ENCODE results near the gene HS2ST1.
"Not testable (repeated sequence)": the region's sequence is repeated elsewhere in the genome, so short reads cannot be mapped to it uniquely, and the experiment has no call there.

Gene HS2ST1

DNA sequence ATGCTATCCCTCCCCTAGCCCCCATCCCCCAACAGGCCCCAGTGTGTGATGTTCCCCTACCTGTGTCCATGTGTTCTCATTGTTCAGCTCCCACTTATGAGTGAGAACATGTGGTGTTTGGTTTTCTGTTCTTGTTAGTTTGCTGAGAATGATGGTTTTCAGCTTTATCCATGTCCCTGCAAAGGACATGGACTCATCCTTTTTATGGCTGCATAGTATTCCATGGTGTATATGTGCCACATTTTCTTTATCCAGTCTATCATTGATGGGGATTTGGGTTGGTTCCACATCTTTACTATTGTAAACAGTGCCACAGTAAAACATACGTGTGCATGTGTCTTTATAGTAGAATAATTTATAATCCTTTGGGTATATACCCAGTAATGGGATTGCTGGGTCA lies 152.3 kb downstream of the HS2ST1 start:
- DNase-seq (ENCODE audit: low read depth) = not testable (repeated sequence)

GRCh38 chr1:87072411-87072810 lies 158.0 kb downstream of the HS2ST1 start:
- DNase-seq (ENCODE audit: low read depth) = no peak

- no peak for DNase-seq (ENCODE audit: low read depth)
Observed at GRCh38 chr1:87072904-87073303, 158.5 kb downstream of the HS2ST1 start.

- no peak for DNase-seq (ENCODE audit: low read depth)
Observed at GRCh38 chr1:87074001-87074795, 159.8 kb downstream of the HS2ST1 start.

DNA sequence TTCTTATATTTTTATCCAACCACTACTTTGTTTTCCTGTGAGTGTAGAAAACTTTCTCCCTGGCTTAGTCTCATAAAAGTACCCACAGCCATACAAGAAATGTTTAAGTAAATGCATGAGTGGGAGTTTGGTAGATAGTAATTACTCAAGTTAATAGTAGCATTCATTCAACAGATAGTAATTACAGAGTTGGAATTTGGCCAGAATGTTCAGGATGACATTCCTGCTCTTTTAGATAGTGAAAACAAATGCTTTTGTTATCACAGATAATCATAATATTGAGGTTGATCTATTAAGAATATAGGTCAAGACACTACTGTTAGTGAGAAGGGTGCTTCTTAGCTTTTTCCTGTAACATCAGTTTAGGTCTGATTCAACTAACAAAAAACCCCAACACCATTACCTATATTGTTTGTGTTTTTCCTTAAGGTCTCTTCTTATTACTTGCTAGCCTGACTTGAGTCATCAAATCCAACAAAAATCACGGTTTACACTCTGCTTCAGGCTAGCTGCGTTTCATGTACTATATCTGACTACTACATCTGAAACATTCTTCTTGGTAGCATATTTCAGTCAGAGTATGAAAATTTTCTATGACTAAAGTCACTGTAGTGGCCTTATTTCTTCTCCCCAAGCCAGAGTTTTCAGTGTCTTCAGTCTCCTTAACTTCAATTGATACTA lies 163.7 kb downstream of the HS2ST1 start:
- DNase-seq (ENCODE audit: low read depth) = no peak

- peak; percentile 70 for DNase-seq (ENCODE audit: low read depth)
Observed at GRCh38 chr1:87084244-87084836, 169.9 kb downstream of the HS2ST1 start.

- DNase-seq (ENCODE audit: low read depth) = no peak
Observed at GRCh38 chr1:87086120-87086519, 171.7 kb downstream of the HS2ST1 start.

GRCh38 chr1:87089070-87089736 lies 174.8 kb downstream of the HS2ST1 start:
- no peak for DNase-seq (ENCODE audit: low read depth)

GRCh38 chr1:87089823-87090222 lies 175.4 kb downstream of the HS2ST1 start:
- DNase-seq (ENCODE audit: low read depth) = no peak

DNA sequence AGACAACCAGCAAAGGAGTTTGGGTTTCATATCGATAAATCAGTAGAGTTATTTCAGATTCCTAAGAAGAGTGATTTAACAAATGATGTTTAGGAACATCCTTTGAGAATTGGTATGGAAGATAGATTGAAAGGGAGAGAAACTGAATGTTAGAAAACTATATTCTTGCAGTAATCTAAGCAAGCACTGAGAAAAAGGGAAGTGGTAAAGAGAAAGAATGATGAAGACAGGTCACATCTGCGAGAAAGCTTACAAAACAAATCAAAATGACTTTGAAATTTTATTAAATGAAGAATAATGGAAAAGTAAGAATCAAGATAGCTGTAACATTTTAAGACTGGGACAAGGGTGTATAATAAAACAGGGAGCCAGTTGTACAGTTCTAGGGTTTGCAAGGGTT lies 177.0 kb downstream of the HS2ST1 start:
- DNase-seq (ENCODE audit: low read depth) = no peak

DNA sequence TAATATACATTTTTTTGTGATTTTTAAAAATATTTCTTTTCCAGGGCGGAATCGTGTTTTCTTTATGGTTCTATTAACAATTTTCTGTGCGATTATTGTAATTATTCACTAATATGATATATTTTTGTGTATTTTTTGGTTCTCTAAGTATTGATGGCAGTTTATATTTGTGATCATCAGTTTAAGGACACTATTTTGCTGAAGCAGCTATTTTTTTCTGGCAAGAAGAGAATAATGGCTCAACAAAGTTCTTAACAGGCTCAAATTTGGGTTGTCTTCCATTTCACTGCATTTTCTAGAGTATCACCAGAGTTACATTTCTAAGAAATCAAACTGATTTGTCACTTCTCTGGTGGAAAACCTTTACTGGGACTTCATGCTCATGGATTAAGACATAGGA lies 178.4 kb downstream of the HS2ST1 start:
- no peak for DNase-seq (ENCODE audit: low read depth)

DNA sequence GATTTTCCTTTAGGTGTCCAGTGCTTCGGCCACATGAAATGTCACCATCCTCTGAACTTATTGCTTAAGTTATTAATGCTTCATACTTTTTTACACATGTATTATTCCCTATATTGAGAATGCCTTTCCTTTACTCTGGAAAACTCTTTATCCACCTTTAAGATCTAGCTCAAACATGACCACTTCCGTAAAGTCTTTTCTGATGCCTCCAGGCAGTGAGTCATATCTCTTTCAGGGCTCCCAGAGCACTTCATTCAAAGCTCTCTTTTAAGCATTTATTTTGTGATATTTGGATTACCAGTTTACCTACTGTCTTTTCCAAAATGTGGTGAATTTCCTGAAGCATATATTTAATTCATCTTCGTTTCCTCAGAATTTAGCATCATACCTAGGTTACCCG lies 178.9 kb downstream of the HS2ST1 start:
- peak; percentile 89 for DNase-seq (ENCODE audit: low read depth)

GRCh38 chr1:87094238-87094637 lies 179.8 kb downstream of the HS2ST1 start:
- no peak for DNase-seq (ENCODE audit: low read depth)

GRCh38 chr1:87100271-87100670 lies 185.8 kb downstream of the HS2ST1 start:
- DNase-seq (ENCODE audit: low read depth) = no peak

- DNase-seq (ENCODE audit: low read depth) = no peak
Observed at GRCh38 chr1:87103074-87103473, 188.6 kb downstream of the HS2ST1 start.

GRCh38 chr1:87104140-87104539 lies 189.7 kb downstream of the HS2ST1 start:
- no peak for DNase-seq (ENCODE audit: low read depth)

- no peak for DNase-seq (ENCODE audit: low read depth)
Observed at GRCh38 chr1:87104945-87105344, 190.5 kb downstream of the HS2ST1 start.

DNA sequence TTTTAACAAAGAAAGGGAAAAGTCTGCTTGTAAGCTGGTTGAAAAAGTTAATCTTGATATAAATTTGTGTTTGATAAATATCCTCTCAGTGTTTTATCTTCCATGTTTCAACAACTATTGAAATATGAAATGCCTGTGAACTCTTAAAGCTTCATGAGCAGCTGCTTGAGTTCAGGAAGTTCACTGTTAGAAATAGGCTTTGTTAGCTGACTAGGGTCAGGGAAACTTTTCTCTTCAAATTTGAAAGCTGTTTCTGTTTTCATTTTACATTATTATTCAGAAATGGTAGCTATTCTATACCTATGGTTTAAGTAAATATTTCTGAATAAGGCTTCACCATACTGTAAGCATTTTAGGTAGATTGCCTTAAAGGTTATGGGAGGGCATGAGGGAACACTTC lies 191.7 kb downstream of the HS2ST1 start:
- DNase-seq (ENCODE audit: low read depth) = no peak

DNA sequence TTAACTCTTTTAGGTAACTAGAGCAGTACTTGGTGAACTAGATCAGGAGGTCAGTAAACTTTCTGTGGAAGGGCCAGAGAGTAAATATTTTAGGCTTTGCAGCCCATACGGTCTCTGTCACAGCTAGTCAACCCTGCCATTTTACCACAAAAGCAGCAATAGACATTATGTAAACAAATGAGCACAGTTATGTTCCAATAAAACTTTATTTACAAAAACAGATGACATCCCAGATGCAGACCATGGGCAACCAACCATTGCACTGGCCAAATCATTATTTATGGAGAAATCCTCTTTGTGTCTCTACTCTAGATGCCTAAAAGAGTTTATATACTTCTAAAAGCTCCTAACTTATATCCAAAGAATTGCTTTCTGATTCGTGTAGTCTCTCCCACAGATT lies 192.4 kb downstream of the HS2ST1 start:
- DNase-seq (ENCODE audit: low read depth) = no peak

DNA sequence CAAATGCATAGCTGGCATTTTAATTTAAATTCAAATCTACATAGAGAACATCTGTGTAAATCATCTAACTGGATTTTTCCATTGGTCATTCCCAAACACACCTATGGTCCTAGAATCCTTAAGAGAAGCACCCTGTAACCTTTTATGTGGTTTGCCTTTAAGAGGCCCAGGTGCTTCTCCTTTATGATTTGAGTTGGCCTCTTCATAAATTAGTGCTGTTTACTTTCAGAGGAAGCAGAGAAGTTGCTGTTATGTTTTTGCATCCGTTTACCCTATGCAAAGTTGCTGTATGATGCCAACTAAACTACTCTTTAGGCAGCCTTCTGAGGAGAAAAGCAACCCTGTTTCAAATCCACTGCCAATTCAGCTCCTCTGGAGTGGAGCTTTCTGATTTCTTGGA lies 193.8 kb downstream of the HS2ST1 start:
- DNase-seq (ENCODE audit: low read depth) = no peak

- DNase-seq (ENCODE audit: low read depth) = no peak
Observed at GRCh38 chr1:87108814-87109411, 194.5 kb downstream of the HS2ST1 start.

DNA sequence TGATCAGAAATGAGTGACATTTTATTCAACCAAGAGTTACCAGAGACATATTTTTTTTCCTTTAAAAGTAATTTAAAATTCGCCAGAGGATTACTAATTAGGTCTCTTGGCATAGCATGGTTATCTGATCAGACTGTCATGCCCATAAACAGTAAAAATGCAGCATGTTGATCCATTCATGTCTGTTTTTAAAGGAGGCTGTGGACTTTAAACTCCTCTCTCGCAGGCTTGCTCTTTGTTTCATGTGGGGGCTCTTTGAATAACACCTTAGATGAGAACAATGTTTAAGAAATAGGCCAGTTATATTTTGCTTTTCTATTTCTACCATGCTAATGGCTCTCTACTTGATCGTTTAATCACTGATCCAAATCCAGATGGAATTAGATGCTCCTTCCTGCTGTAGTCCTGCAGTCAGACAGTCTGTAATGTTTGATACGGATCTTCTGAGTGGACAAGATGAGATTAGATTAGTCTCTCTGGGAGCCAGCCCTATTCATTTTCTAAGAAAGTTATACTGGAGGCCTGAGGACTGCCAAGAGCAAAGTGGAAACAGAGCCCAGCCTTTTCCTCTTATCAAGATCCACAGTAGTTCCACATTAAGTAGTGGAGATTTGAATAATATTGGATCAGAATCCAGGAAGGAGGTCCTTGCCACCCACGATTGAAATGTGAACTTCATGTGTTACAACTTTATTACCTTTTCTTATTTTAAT lies 197.4 kb downstream of the HS2ST1 start:
- DNase-seq (ENCODE audit: low read depth) = no peak
